HT-29 (cell line): ENCODE results near the gene ARL6IP5. TPM values are rescaled to one million over a fixed set of nuclear protein-coding genes. Genes with fewer than 3 reads are reported as not detected.
A peak's percentile ranks its signal among the peaks of the same experiment; 100 is the strongest.

Experiments
- DNase-seq: peaks from one replicate; pipeline ENCODE4 v3.0.0-alpha.2; 2015; ENCODE audit warnings: low spot score
- total RNA-seq: library from RNA; depleted of rRNA; stranded (reverse); fragments of >200 nt; shearing (Covaris generic); gene quantifications from 2 replicates; pipeline ENCODE4 v1.2.3, GENCODE V29; 2014

Gene ARL6IP5
- total RNA-seq, 1 experiment from 2014 or later = 46.3 TPM

DNA sequence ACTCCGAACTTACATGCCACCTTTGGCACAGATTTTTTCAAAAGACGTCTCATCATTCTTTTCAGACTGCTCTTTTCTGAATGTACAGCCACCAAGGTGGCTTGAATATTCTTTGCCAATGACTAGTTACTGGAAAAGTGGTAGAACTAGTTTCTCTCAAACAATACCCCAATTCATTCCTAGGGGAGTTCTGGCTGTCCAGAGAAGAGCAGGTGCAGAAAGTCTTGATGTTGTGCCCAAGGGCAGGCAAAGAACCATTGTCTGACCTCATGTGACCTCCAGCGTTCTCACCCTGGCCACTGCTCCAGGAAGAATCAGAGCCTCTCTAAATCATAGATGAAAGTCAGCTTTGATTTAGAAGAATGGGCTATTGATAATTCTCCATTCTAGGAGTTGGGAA lies 32.2 kb downstream of the ARL6IP5 start:
- peak; percentile 75 for DNase-seq

DNA sequence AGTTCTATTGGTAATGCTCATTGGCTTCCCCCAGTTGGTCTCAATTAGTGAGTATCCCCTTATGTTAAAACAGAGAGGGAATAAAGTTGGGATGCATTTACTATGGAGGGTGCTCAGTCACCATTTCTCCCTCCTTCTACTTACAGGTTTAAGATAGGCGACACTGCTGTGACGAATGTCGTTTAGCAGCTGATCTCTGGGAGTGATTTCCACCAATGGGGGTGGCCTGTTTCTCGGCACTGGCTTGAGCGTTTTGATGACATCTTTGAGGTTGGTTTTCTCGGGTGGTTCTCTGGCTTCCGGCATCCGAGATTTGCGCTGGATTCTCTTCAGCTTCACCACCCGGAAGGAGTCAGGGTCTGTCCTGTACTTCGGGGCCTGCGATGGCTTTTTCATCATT lies 33.8 kb downstream of the ARL6IP5 start:
- no peak for DNase-seq

DNA sequence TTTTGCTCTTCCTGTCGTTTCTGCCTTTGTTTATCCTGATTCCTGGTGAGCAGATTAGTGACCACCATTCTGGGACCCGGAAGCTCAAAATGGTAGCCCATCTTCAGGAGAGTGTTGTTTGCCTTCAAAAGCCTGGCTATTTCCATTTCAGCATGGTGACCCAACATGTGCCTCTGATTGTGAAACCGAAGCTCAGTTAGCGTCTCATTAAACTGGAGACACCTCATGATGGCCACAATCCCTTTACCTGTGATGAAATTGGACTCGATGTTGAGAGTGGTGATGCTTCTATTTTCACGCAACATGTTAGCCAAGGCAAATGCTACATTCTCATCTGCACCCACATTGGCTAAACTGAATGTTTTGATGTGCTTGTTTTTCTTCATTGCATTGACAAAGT lies 34.4 kb downstream of the ARL6IP5 start:
- no peak for DNase-seq

DNA sequence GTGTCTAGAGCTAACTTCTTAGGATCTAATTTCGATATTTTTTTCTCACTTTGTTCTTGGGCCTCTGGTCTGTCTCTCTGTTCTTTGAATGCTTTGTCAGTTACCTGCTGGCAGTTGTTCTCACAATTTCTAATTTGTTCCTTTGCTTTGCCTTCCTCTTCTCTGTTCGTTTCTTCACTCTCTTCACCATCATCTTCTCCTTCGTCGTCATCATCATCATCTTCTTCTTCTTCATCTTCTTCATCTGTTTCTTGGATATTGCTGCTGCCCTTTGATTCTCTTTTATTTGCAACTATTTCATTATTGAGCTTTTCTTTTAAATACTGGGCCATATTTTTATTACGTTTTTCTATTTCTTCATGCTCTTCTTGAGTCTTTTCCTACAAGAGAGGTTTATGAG lies 34.9 kb downstream of the ARL6IP5 start:
- no peak for DNase-seq

DNA sequence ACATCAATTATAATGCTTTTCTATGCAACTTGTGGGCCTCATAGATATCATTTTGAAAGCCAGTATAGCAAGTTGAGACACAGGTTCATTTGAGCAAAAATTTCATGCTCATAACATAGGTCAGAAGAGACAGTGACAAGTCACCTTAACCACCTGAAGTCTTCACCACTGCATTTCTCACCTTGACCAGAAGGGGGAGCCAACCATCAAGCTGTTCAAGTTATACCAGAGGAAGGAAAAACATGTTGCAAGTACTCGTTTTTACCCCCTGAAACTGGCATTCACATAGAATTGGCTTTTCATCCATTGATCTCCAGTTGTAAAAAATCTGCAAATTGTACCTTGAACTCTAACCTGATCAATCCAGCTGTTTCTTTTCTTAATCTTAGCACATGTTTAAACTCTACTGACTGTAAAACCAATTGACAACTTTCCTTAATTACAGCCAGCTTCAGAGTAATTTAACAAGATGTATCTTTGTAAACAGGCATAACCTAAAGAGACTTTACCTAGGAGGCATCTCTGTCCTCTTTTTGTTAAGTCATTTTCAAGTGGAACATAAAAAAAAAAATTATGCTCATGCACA lies 36.2 kb downstream of the ARL6IP5 start:
- peak; percentile 86 for DNase-seq

DNA sequence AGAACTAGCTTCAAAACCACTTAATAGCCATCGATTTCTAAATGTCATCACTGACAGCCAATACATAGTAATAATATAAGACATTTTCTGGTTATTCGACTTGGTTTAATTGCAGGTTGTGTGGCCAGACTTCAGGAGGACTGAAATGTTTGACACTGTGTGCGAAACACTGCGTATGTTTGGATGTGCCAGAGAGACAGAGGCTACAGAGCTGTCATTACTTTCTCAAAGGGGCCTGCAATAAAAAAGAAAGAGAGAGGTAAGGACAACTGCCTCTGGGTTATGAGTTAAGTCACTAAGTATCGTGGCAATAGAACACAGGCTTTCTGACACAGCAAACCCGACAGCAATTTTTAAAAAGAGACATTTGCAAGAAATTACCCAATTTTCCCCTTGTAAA lies 36.8 kb downstream of the ARL6IP5 start:
- no peak for DNase-seq

DNA sequence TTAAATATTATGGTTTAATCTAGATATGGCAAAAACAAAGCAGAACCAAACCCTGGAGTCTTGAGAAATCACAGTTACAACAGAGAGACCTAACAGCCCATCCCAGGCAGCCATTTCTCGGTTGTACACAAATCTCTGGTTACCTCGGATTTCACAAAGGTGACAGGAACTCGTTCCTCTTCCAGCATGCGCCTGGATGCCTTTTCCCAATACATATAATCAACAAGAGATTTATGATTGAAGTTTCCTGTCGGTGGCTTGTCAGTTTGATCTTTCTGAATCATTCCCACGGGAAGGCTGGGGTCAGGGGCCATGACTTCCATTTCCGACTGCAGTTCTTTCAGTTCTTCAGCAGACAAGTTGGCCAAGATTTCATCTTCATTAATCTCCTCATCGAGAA lies 37.2 kb downstream of the ARL6IP5 start:
- no peak for DNase-seq

DNA sequence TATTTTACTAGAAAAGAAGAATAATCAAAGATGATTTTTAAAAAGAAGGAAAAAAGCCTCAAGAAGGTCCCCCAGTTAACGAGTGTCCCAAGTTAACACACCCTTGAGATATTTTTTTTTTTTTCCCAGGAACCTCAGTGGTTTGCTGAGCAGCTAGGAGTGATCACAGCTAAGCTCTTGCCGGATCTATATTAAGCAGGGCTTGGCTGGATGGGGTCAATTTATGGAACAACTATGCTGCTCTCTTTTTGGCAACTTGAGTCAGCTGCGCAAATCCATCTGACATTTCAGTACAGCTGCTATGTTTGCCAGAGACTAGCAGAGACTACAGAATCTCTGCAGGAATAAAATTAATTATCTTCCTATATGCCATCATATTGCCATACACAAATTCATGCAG lies 37.7 kb downstream of the ARL6IP5 start, which contains the start of gene LMOD3:
Gene LMOD3 (minus strand): TSS at position 193 of the 400 bp plus-strand sequence. CDS start 209 bp downstream, outside the sequence.
- DNase-seq = no peak

DNA sequence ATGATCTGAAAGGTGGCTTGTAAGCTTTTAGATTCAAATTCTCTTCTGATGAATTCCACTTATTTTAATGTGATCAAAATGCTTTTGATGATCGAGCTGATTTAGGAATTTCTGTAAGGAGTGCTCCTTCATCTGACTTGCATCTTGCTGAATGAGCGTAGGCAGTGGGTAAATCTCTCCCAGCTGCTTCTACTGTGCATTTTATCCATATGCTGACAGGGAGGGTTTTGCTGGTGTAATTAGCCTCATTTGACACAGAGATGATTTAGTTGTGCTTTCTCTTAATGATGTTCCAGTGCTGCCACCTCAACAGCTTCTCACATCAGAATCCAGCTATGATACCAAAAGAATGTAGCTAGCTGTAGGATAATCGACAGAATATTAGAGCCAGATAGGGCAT lies 41.5 kb downstream of the ARL6IP5 start:
- no peak for DNase-seq

DNA sequence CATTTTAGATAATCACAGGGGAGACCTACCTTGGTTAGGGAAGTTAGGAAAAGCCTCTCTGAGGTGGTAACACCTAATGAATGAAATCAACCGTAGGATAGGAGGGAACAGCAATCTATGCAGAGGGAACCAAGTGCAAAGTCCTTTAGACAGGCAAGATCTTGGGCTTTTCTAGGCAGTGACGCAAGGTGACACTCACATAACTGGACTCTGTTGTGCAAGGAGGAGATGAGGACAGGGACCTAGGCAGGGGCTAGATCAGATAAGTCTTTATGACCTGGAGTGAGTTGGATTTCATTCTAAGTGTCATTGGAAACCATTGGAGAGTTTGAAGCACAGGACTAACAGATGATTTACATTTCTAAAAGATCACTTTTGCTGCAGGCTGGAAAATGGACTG lies 42.3 kb downstream of the ARL6IP5 start:
- no peak for DNase-seq

DNA sequence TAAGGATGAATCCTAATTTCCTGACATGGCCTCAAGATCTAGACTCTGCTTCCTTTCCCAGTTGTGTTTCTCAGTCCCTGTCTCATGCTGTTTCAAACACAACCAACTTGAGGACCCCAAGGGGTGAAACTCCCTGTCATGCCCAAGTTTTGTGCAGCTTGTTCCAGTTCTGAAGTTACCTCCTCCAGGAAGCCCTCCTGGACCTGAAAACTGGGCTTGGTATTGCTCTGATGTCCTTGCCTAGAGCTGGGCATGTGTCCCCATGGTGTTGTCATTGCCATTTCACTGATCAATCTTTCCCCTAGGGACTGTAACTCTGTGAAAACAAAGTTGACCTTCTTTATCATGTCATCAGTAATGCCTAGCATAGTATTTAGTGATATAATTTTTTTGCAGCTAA lies 43.8 kb downstream of the ARL6IP5 start:
- no peak for DNase-seq

DNA sequence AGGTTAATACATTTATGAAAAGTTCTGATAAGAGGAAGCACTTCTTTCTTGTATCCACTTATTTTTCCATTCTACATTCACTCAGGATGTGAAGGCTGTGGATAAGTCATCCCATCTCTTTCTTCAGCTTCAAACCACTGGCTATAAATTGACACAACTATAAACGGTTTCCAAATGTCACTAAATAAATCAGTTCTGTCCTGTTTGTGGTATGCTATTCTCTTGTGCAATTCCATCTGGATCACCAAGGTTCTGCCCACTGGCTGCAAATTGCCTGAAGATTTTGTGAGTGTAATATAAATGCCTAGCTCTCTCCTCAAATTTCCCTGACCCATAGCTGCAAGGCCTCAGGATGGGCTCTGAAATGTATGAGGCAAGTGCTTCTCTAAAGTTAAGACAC lies 44.8 kb downstream of the ARL6IP5 start:
- no peak for DNase-seq

DNA sequence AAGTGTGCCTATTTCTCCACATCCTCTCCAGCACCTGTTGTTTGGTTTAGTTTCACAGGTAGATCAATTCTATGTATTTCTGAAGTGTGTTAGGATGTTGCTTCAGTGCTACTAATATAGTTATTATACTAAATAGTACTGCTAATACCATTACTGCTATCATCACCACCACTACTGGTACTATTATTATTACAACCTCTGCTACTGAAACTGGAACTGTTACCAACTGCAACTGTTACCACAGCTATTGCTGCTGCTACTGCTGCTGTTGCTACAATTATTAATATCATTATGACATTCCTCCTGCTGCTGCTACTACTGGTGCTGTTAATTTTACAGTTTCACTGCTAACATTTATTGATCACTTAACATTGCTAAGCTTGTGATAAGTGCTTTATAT lies 46.0 kb downstream of the ARL6IP5 start:
- DNase-seq = no peak

DNA sequence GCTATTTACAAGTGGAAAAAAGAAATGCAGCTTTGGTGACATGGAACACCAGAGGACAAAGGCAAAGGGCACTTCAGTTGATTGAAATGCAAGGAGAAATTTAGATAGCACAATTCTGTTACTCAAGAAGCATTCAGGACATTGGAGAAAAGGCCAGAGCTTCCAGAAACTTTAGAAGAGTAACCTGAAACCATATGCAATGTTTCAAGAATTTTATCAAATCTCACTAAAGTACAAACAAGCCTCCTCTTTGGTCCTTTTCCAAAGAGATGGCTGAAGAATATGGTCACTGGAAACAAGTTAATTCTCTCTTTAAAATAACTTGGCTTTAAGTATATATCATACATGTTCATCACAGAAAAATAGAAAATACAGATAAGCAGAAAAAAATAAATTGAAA lies 52.3 kb downstream of the ARL6IP5 start:
- DNase-seq = no peak

DNA sequence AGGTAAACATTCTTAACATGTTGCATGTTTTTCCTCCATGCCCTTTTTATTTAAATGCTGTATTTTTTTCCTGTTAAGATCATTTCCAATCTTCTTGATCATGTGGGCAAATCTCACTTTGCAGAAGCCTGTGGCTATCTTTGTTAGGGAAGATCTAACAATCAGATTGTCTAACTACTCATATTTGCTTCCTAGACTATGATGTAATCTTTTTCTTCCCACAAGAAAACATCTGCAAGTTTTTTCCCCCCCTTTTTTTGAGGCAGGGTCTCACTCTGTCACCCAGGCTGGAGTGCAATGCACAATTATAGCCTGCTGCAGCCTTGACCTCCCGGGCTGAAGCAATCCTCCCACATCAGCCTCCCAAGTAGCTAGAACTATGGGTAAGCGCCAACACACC lies 52.7 kb downstream of the ARL6IP5 start:
- DNase-seq = no peak

DNA sequence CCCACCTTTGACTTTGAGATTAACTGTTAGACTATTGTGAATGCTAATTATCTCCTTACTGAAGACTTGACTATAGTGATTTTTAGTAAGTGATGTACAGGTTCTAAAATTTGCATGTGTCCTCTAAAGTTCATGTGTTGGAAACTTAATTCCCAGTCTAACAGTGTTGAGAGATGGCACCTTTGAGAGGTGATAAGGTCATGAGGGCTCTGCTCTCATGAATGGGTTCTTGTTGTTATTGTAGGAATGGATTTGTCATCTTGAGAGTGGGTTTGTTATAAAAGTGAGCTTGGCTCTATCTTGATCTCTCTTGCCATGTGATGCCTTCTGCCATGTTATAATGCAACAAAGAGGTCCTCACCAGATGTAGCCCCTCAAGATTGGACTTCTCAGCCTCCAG lies 56.6 kb downstream of the ARL6IP5 start:
- DNase-seq = no peak

DNA sequence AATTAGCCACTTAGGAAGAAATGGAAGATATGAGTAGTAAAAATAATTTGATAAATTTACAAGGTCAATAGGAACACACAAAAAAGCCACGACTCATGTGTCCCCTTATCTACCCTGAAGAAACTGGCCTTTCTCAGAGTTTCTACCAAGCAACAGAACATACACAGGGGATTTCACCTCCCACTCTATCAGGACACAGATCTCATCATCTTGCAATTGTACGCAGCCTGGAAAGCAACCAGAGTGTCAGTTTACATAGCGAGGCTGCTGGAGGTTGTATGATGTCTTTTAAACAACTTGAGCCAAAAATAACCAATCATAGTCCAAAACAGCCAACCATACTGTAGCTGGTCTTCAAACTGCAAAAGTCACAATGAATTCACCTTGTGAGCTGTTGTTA lies 57.4 kb downstream of the ARL6IP5 start:
- DNase-seq = no peak

DNA sequence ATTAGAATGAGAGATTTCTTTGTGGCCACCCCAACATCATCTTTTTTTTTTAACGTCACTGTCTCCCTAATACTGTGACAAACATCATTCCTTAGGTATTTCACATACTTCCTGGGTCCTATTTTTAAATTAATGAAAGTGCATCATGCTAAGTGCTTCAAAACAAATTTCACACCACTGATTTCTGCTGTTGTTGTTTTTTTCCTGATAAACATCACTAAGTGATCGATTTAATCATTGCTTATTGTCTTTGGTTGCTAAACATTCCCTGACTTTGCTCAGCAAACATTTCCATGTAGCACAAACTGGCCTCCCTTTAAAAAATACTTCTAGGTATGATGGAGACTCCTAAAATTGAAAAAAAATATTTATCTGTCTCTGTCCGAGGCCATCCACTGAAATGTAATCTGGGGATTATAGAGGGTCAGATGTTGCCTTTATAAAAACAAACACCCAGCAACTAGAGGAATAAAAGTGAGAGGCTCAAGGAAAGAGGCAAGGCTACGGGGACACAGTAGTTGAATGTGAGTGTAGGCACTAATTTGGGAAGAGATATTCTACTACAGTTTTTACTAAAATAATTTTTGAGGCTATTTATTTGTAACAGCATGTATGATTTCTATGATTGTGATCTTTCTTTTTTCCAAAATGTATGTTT lies 58.2 kb downstream of the ARL6IP5 start:
- DNase-seq = no peak

DNA sequence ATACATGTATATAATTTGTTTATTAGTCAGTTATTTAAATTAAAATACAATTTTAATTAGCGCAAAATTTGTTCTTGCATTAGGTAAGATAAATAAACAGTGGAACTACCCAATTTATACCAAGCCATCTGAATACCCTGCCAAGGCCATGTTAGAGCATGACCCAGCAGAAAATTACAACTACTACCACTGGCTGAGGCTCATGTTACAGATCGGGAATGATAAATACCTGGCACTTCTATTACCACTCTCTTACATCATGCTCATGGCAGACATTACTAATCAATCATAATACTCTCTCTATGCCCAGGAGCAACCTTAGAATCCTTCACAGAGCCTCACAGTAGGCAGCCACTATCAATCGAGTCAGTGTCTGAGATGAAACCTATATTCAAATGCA lies 58.9 kb downstream of the ARL6IP5 start:
- DNase-seq = no peak

DNA sequence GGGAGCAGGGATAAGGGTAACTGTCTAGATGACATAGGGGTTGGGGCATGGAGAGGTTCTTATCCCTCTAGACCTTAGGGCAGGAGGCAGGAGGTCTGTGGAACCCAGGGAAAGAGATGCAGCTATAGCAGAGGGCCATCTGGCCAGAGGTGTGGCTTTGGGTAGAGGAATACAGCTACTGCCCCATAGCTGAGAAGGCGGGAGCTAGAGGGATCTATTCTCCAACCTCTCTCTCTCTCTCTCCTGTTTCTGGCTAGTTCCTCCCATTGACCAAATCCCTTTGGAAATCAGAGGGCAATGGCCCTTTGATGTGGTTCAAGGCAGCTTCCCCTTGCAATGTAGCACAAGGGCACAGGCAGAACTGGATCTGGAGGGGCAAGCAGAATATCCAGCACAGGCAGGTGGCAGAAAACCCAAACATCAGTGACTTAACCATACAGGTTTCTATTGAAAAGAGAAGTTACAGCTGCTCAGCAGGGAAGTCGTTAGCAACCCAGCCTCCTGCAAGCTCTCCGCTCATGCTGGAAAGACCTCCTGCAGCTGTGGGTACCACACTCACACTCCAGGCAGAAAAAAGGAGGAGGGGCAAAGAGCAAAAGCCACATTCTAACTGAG lies 60.0 kb downstream of the ARL6IP5 start:
- DNase-seq = no peak

DNA sequence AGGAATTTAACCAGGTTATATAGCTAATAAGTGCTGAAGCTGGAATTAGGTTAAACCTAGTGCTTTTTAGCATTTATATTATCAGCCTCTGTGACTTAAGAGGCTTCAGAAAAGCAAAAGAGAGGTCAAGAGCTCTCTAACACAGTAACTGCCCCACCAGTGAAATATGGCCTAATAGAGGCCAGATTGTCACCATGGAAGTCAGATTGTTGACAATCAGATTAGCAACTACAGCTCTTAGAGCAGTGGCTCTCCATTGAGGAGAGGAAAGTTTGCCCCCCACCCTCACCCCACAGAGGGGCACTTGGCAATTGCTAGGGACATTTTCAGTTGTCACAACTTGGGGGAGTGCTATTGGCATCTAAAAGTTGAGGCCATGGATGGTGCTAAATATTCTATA lies 61.0 kb downstream of the ARL6IP5 start:
- DNase-seq = no peak

DNA sequence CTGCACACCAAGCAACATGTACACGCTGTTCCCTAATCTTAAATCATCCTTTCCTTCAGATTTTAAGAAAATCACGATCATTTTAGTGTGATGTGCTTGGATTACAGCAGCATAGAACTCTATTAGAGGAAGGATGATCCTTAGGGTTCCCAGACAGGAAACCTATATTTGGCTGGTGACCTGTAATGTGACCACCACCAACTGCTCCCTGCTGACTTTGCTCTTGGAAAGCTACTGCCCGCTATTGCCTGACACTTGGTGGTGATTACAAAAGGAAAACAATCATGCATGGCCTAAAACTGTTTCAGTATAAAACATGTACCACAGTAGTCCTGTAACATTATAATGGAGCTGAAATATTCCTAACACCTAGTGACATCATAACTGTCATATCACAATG lies 64.8 kb downstream of the ARL6IP5 start:
- DNase-seq = no peak
